Erythroblast (primary cell): ENCODE results near the gene A1CF.
"Not testable (repeated sequence)": the region's sequence is repeated elsewhere in the genome, so short reads cannot be mapped to it uniquely, and the experiment has no call there.

Experiments used
- DNase-seq, 2 experiments: peaks; one replicate each; lab custom pipeline; 2025; lab: John Stamatoyannopoulos, UW
- GATA1 ChIP-seq: IDR thresholded peaks from 2 replicates; pipeline ENCODE4 v1.6.1; 2011; ENCODE audit warnings: low read depth, mild to moderate bottlenecking, control low read depth, low read length, moderate library complexity
- POLR2A ChIP-seq: IDR thresholded peaks from 2 replicates; pipeline ENCODE4 v1.6.1; 2011; ENCODE audit warnings: mild to moderate bottlenecking, low read length

Gene A1CF, protein sequence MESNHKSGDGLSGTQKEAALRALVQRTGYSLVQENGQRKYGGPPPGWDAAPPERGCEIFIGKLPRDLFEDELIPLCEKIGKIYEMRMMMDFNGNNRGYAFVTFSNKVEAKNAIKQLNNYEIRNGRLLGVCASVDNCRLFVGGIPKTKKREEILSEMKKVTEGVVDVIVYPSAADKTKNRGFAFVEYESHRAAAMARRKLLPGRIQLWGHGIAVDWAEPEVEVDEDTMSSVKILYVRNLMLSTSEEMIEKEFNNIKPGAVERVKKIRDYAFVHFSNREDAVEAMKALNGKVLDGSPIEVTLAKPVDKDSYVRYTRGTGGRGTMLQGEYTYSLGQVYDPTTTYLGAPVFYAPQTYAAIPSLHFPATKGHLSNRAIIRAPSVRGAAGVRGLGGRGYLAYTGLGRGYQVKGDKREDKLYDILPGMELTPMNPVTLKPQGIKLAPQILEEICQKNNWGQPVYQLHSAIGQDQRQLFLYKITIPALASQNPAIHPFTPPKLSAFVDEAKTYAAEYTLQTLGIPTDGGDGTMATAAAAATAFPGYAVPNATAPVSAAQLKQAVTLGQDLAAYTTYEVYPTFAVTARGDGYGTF

DNA sequence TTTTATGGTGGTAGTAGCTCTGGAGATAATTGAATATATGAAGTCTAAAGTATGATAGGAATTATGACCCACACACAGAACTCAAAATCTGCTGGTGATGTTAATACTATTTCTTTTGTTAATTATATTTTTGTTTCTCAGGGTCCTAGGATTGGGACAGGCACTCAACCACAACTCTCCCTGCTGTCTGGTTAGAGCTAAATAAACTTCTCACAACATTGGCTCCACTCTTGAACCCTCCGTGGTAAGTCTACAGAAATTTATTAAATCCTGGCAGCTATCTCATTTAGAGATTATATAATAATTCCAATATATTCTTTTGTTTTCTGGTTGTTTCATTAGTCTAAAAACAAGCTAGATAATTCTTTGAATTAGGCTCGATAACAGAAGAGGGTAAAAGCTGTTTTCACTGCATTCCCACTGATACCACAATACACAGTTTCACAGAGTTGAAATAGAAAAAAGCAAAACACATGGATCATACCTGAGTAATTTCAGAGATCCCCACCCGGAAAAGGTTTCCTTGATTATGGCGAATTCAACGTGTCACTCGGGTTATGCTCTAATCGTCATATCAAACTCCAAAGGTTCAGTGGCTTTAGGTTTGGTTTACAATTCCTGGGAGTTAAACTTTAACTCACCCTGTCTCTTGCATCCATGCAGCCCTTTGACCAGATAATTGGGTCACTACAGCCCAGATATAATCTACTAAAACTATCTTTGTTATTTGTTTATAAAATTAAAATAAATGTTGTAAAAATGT lies at the start of gene A1CF:
Gene A1CF, minus strand, starts transcription at position 531 of the 763 bp plus-strand sequence. CDS start 25,687 bp downstream, outside the sequence.
- no peak for TF ChIP-seq GATA1
- TF ChIP-seq POLR2A, result no peak
- no peak for DNase-seq

DNA sequence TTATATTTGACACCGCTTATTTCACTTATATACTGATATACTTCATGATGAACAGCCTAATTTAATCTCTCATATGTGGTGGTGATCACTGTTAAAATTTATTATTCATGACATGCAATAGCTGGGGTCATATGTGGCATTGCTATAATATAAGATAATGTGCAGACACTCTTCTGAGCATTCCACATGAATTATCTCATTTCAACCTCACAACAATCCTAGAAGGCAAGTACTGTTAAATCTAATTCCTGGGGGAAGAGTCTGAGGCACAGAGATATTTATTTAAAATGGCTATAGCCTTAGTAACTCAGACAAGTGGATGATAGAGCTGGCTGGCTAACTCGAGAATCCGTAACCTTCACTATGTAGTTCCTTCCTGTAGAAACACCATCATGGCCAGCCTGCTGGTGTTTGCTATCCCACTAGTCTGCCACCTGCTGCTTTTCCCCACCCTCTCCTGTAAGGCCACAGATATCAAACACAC lies 46.6 kb upstream of the A1CF start:
- no peak for DNase-seq
- no peak for TF ChIP-seq GATA1
- no peak for TF ChIP-seq POLR2A

DNA sequence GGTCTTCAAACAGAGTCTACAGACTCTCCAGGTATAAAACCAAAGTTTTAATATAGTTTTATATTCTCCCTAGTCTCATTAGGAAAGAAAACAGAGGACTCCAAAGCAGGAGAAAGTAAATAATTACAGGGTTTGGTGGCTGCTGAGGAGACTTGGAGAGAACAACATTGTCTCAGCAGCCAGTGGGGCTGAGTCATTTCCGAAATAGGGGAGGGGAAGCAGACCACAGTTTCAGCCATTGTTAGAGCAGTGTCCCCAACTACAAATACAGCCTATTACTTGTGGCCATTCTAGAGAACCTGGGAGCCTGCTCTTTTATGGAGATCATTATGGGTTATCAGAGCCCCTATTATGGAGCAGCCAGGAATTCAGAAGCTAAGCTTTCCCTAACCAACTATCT lies 44.2 kb upstream of the A1CF start:
- no peak for DNase-seq

DNA sequence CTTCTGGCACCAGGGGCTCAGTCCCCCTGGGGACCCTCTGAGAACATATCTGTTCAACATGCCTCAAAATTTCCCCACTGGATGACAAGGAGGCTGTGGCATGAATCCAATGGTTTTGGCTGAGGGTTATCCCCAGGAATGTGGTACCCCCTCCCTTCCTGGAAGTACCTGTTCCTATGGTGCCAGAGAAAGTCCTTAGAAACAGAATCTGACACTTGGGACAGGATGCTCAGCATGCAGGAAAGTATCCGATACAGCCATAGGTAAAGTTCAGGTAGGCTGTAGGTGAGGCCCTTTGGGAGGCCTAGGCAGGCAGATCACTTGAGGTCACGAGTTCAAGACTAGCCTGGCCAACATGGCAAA lies 42.7 kb upstream of the A1CF start:
- no peak for TF ChIP-seq POLR2A
- TF ChIP-seq GATA1, result no peak
- no peak for DNase-seq

More for the DNA sequence above, 44.2 kb upstream of the A1CF start:
- TF ChIP-seq GATA1 (no peak), POLR2A (no peak)

DNA sequence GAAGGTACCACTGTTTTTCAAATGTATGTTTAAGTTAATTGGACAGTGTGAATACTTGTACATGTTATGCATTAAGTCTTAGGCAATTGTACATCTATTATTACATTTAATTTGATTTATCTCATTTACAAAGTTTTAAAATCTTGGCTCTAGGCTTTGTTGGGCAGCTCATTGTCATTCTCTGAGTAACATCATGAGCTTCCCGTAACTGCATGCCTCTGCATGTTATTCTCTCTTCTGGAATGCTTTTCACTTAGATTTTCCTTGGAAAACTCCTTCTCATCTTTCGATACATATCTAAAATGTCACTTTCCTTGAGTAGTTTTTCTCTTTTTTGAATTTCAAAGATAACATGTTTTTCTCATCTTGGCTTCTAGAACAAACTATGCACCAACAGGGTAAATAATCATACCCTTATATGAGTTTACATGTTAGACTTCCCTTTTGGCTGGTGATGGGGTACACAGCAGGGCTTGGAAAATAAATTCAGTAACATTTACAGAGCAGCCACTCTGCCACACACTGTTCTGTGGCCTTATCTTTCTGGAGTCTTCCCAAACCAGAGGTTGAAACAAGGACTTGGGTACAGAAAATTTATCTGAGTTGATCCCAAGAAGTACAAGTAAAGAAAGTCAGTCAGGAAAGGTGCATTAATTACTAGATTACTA lies 42.2 kb upstream of the A1CF start:
- DNase-seq, result no peak
- TF ChIP-seq GATA1, result no peak
- TF ChIP-seq POLR2A, result no peak

DNA sequence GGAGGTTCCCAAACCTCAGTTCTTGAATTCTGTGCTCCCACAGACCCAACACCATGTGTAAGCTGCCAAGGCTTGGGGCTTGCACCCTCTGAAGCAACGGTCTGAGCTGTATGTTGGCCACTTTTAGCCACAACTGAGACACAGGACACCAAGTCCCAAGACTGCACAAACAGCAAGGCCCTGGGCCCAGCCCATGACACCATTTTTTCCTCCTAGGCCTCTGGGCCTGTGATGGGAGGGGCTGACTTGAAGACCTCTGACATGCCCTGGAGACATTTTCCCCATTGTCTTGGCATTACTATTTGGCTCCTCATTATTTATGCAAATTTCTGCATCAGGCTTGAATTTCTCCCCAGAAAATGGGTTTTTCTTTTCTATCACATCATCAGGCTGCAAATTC lies 38.0 kb upstream of the A1CF start:
- DNase-seq, result not testable (repeated sequence)

DNA sequence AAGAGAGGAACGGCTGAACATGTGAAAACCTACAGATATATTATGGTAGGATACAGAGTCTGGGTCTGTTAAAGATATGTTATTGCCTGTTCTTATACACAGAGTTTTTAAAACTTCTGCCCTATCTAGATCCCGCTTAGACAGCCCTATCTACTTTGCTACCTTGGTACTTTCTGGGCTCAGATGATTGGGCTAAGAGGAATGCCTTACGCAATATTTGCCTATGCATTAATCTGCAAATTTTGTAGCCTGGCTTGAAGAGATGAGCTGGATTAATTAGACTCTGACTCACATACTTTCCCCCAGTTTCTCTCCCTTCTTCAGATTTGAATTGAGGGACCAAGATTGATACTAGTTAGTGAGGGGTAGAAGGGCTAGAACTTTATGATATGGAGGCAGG lies 33.6 kb upstream of the A1CF start:
- TF ChIP-seq GATA1, result no peak
- no peak for TF ChIP-seq POLR2A
- no peak for DNase-seq

DNA sequence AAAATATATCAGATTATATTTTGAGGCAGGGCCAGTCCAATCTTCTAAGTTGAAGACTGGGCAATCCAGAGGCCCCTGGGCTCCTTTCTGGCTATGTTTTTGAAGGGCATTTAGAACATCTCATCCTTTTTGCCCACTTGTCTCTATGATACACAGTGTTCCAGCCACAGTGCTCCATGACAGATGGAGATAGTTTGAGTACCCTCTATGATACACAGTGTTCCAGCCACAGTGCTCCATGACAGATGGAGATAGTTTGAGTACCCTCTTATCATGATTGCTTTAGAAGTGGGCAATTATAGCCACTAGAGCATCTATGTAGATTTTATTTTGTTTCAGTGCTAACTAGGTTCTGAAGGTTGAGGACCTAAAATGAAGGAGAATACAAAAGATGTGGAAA lies 33.1 kb upstream of the A1CF start:
- no peak for DNase-seq
- TF ChIP-seq POLR2A (no peak), GATA1 (no peak)

DNA sequence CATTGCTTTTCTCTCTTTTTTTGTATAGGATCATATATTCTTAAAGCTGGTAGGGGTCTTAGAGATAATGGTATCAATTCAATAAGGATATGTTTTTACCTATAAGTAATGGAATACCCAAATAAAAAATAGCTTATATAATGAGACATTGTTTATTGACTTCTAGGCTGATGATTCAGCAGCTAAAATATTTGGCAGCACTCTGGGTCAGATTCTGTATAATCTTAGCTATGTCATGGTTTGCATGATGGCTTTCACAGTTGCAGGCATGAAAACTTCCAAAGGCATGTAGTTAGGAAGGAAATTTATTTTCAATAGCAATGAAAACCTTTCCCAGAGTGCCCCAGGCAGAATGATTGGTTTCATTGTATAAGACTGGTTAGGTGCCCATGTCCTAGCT lies 32.1 kb upstream of the A1CF start:
- TF ChIP-seq POLR2A, result no peak
- TF ChIP-seq GATA1, result no peak
- no peak for DNase-seq

DNA sequence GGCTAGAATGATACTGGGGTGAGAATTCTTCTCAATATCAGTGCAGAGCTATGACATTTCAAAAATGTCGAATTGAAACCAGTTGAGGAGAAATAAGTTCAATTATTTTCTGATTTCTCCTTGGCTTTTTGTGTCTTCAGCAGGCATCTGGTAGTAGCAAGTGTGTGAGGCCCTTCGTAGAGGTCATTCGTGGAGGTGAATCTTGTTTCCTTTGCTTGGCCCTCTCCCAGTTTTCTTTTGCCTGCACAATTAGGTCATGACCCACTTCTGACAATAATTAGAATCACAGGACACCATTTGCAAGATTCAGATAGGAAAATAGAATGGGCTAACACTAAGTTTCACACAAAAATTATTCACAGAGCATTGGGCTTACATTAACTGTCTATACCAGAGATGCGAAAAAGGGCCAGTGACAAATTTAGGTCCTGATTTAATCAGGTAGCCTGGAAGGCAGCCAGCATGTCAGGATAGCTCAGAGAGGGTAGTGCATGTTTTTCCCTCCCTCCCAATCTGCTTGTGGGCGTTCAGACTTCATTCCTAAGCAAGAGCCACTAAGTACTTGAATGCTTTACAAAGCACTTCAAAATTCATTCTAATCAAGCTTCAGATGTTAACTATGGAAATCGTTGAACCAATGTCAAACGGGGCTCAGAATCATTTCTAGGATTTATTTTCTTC lies 24.0 kb upstream of the A1CF start:
- no peak for DNase-seq
- no peak for TF ChIP-seq GATA1
- TF ChIP-seq POLR2A, result no peak

DNA sequence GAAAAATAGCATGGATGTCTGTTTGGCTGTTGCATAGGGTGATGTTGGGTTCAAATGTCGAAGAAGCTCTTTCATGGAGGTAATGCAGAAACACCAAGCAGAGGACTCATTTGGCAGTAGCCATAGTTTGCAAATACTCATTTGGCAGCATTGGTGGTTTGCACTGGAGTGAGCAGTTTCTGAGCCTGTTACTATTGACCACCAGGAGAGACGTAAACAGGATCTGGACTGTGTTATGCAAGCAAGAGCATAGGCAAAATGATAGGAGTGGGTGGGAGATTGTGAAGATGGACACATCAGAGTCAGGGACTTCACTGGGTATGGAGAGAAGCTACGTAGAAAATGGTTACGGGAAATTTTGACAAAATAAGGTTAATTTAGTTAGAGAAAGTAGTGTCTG lies 22.9 kb upstream of the A1CF start:
- TF ChIP-seq POLR2A (no peak), GATA1 (no peak)
- DNase-seq, result no peak

DNA sequence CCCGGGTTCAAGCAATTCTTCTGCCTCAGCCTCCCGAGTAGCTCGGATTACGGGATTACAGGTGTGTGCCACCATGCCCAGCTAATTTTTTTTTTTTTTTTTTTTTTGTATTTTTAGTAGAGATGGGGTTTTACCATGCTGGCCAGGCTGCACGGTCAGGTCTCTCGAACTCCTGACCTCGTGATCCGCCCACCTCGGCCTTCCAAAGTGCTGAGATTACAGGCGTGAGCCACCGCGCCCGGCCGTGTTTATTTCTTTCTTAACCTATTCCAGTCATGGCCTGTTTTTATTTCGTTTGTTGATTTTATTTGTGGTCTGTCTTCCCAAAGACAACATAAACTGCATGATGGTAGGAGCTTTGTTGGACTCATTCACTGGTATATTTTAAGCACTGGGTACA lies 20.4 kb upstream of the A1CF start:
- DNase-seq, result not testable (repeated sequence)

DNA sequence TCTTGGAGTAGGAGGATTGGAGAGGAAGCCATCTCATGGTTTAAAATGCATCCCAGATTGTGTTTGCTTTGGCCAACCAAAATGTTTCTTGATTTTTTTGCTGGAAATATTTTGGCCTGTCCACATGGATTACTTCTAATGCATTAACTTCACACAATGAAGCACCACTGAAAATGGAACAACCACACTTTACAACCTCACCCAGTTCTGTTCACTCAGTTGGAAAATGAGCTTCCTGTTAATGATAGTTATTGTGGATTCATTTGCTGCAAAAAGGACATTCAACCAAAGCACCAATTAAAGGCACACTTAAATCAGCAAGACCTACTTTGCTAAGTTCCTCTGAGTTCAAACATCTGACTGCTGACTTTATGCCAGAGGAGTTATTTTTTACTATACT lies 11.3 kb upstream of the A1CF start:
- no peak for TF ChIP-seq GATA1
- TF ChIP-seq POLR2A, result no peak
- no peak for DNase-seq
